ENCODE data around the gene AAK1.

GRCh38 chr2:69645921-69646320 lies 2.4 kb upstream of the AAK1 start:
- TF ChIP-seq NFIC (IDR thresholded peaks at IDR 0.05) (no peak), RAD21 (IDR thresholded peaks at IDR 0.05; ENCODE audit: low read depth) (no peak), EP300 (IDR thresholded peaks at IDR 0.05; ENCODE audit: borderline replicate concordance) (no peak)

All from Ishikawa (cell line).